Keratinocyte (primary cell): ENCODE measurements around the gene ETF1. TPM values are rescaled to one million over a fixed set of nuclear protein-coding genes. Genes with fewer than 3 reads are reported as not detected.

Experiments
- DNase-seq: peaks from one replicate; pipeline ENCODE4 v3.0.0-alpha.2; 2011; ENCODE audit warnings: low read depth, missing footprints, low spot score
- FAIRE-seq: peaks from 2 replicates; lab custom pipeline; 2011; peaks lifted over from hg19 to GRCh38; lab: Jason Lieb, UNC
- H2AFZ ChIP-seq: 2 replicates; pipeline ENCODE4 v1.6.0; 2012; ENCODE audit warnings: low read length, control low read depth, inconsistent platforms; ENCODE audit not compliant: control insufficient read depth
- H3K27ac ChIP-seq: 2 replicates; pipeline ENCODE4 v1.5.1; 2011; ENCODE audit warnings: low read length; ENCODE audit not compliant: control insufficient read depth, insufficient read depth
- H3K27me3 ChIP-seq: 3 replicates; pipeline ENCODE4 v1.6.0; 2011; ENCODE audit warnings: low read length; ENCODE audit not compliant: control insufficient read depth, insufficient read depth; ENCODE audit errors: extremely low read depth
- H3K36me3 ChIP-seq, 2 experiments: 2 replicates in 1 of 2; 3 replicates in 1 of 2; pipeline ENCODE4 v1.5.1; 2011; ENCODE audit warnings: low read length in 2 of 2, mild to moderate bottlenecking in 1 of 2; ENCODE audit not compliant: control insufficient read depth in 2 of 2, insufficient read depth in 2 of 2; ENCODE audit errors: extremely low read depth in 1 of 2
- H3K4me1 ChIP-seq: 3 replicates; pipeline ENCODE4 v1.5.1; 2011; ENCODE audit warnings: low read length; ENCODE audit not compliant: control insufficient read depth, insufficient read depth; ENCODE audit errors: extremely low read depth
- H3K4me2 ChIP-seq: 3 replicates; pipeline ENCODE4 v1.6.0; 2011; ENCODE audit warnings: low read depth, low read length; ENCODE audit not compliant: control insufficient read depth, insufficient read depth; ENCODE audit errors: extremely low read depth
- H3K4me3 ChIP-seq, 3 experiments: fragments of 200-600 bp in 1 of 3; sonication (generic) in 1 of 3; 2 replicates in 2 of 3; 3 replicates in 1 of 3; pipeline ENCODE4 v1.5.1; 2011 to 2016; ENCODE audit warnings: low read length in 3 of 3, mild to moderate bottlenecking in 3 of 3, control low read depth in 2 of 3, inconsistent platforms in 1 of 3, low read depth in 1 of 3, mixed read lengths in 1 of 3, mixed run types in 1 of 3, moderate library complexity in 1 of 3; ENCODE audit not compliant: control insufficient read depth in 2 of 3, insufficient read depth in 2 of 3; ENCODE audit errors: extremely low read depth in 1 of 3
- H3K79me2 ChIP-seq: 2 replicates; pipeline ENCODE4 v1.6.0; 2012; ENCODE audit warnings: low read length; ENCODE audit not compliant: control insufficient read depth, insufficient read depth
- H3K9ac ChIP-seq: 3 replicates; pipeline ENCODE4 v1.6.0; 2011; ENCODE audit warnings: low read length; ENCODE audit not compliant: control insufficient read depth, insufficient read depth; ENCODE audit errors: extremely low read depth
- H3K9me1 ChIP-seq: 3 replicates; pipeline ENCODE4 v1.6.0; 2011; ENCODE audit warnings: low read length; ENCODE audit not compliant: control insufficient read depth, insufficient read depth; ENCODE audit errors: extremely low read depth
- H3K9me3 ChIP-seq: 2 replicates; pipeline ENCODE4 v1.5.1; 2012; ENCODE audit warnings: low read depth, low read length; ENCODE audit not compliant: control insufficient read depth
- H4K20me1 ChIP-seq: 3 replicates; pipeline ENCODE4 v1.6.0; 2011; ENCODE audit warnings: low read length; ENCODE audit not compliant: control insufficient read depth, insufficient read depth; ENCODE audit errors: extremely low read depth
- CTCF ChIP-seq, 3 experiments: IDR thresholded peaks in 1 of 3; conservative IDR thresholded peaks in 1 of 3; optimal IDR thresholded peaks in 1 of 3; 2 replicates in 2 of 3; 3 replicates in 1 of 3; pipeline versions ENCODE3 to v1.5.1; 2011; ENCODE audit warnings: low read length in 3 of 3, mild to moderate bottlenecking in 3 of 3, moderate library complexity in 2 of 3, control low read depth in 1 of 3, inconsistent platforms in 1 of 3; ENCODE audit not compliant: insufficient read depth in 2 of 3; ENCODE audit errors: extremely low read depth in 1 of 3
- EZH2 ChIP-seq: IDR thresholded peaks from one replicate; pipeline ENCODE4 v1.6.1; 2012; ENCODE audit warnings: inconsistent platforms, mild to moderate bottlenecking, low read length, moderate library complexity
- dilution Hi-C: fragments of 300-500 bp; cut with MboI; formaldehyde crosslinking; loops from one replicate; pipeline ENCODE4 v1.7.0; 2020; ENCODE audit warnings: low sequenced_read_pairs; ENCODE audit not compliant: extremely low pct_ligation_motif_present
- polyA plus RNA-seq, 5 experiments: library from polyadenylated mRNA; depleted of rRNA in 3 of 5; stranded (reverse) in 3 of 5; stranded (forward) in 1 of 5; unstranded in 1 of 5; fragments of >200 nt; gene quantifications; 1 replicate in 1 of 5; 2 replicates in 3 of 5; 3 replicates in 1 of 5; pipeline versions ENCODE4 v1.2.1 to v1.2.3, GENCODE V29; 2011 to 2012; ENCODE audit warnings: missing spikeins in 2 of 5, low read depth in 1 of 5, low replicate concordance in 1 of 5

ETF1 gene
- polyA plus RNA-seq, 1 donor (not counting 4 experiments of a cell fraction or from before 2014, with no cell fraction given) = 137 TPM

GRCh38 chr5:138549414-138549813 is 6.4 kb upstream of the ETF1 start:
- FAIRE-seq (no peak), DNase-seq (no peak)
- Histone ChIP-seq H3K79me2 (peaks cover 39% of the 10 kb centered on the region), H3K36me3 (peaks cover 3 to 5% of the 10 kb centered on the region in 2 experiments), H3K9ac (no peak overlapping the region), H3K27ac (no peak overlapping the region), H3K9me3 (no peaks in the 10 kb centered on the region), H3K4me2 (no peak overlapping the region), H4K20me1 (peaks cover 5% of the 10 kb centered on the region), H2AFZ (no peak overlapping the region), H3K27me3 (no peaks in the 10 kb centered on the region), H3K4me3 (no peak overlapping the region), H3K4me1 (peaks cover 22% of the 10 kb centered on the region), H3K9me1 (no peaks in the 10 kb centered on the region)
- no peak for TF ChIP-seq CTCF (optimal IDR thresholded peaks at IDR 0.05 in 1 of 3, IDR thresholded peaks at IDR 0.05 in 1 of 3, conservative IDR thresholded peaks at IDR 0.05 in 1 of 3; ENCODE audit: extremely low read depth in 1 of 3, insufficient read depth in 2 of 3, low read length in 3 of 3)
- TF ChIP-seq EZH2 = no peak
- dilution Hi-C loops = no loop called here

DNA sequence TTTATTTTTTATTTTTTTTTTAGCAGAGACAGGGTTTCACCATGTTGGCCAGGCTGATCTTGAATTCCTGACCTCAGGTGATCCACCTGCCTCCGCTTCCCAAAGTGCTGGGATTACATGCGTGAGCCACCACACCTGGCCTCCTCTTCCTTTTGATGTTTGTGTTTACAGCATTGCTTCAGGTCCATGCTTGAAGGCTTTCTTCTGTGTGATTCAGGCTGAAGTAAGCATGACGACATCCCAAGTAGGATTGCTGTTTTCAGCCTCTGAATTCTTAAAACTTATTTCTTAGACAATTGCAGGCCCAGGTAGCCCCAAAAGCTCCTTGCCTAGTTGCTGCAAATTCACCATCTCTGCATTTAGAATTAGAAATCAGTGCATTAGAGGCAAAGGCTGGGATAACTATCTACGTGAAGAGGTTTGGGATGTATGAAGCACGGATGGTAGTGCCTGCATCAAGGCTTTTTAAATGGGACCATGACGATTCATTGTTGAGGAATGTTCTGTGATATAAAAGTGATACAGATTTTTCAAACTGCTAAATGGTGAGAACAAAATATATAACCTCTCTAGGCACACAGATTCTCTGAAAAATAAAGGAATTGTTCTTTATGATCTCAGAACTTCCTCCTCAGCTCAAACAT is 3.0 kb upstream of the ETF1 start:
- dilution Hi-C loops = no loop called here

More for the DNA sequence above, 3.0 kb upstream of the ETF1 start:
- peak overlapping the region in 1 of 3 experiments; percentile 25 for H3K4me3 ChIP-seq
- H3K9me3 ChIP-seq = no peaks in the 10 kb centered on the region
- peak overlapping the region; percentile 100 for H3K27ac ChIP-seq
- peak overlapping the region; percentile 53 for H3K4me2 ChIP-seq
- FAIRE-seq (peak; percentile 57), DNase-seq (no peak)
- TF ChIP-seq CTCF (optimal IDR thresholded peaks at IDR 0.05 in 1 of 3, IDR thresholded peaks at IDR 0.05 in 1 of 3, conservative IDR thresholded peaks at IDR 0.05 in 1 of 3; ENCODE audit: extremely low read depth in 1 of 3, insufficient read depth in 2 of 3, low read length in 3 of 3) (no peak), EZH2 (no peak)
- peaks cover 68% of the 10 kb centered on the region for H3K79me2 ChIP-seq
- H3K4me1 ChIP-seq = peaks cover 28% of the 10 kb centered on the region
- no peak overlapping the region for H2AFZ ChIP-seq
- H3K36me3 ChIP-seq = peaks cover 1 to 5% of the 10 kb centered on the region in 2 experiments
- H3K9ac ChIP-seq = no peak overlapping the region
- H3K27me3 ChIP-seq = no peaks in the 10 kb centered on the region
- no peaks in the 10 kb centered on the region for H3K9me1 ChIP-seq
- H4K20me1 ChIP-seq = peaks cover 8% of the 10 kb centered on the region
